Endothelial cell of umbilical vein (primary cell): ENCODE results near the gene PLEKHH2. TPM values are rescaled to one million over a fixed set of nuclear protein-coding genes. Genes with fewer than 3 reads are reported as not detected.
A peak's percentile ranks its signal among the peaks of the same experiment; 100 is the strongest.
"Not testable (repeated sequence)": the region's sequence is repeated elsewhere in the genome, so short reads cannot be mapped to it uniquely, and the experiment has no call there.

Source experiments
- BruUV-seq: library from RNA; stranded (reverse); fragments of 400-500 nt; replicated peaks from 2 replicates; lab custom pipeline; 2021; lab: Mats Ljungman, UMichigan
- CTCF ChIA-PET: fragments of 300-600, 350-600 bp; sonication (Branson Sonifier 250); formaldehyde crosslinking; loops from one replicate; lab custom pipeline; 2021; ENCODE audit warnings: antibody characterized with exemption, inconsistent platforms; lab: Charles Lee
- POLR2A ChIA-PET: fragments of 300-600, 350-600 bp; sonication (Branson Sonifier 250); formaldehyde crosslinking; loops from one replicate; lab custom pipeline; 2021; ENCODE audit warnings: antibody characterized with exemption, inconsistent platforms; lab: Charles Lee
- DNase-seq: peaks from one replicate; pipeline ENCODE4 v3.0.0-alpha.2; 2011; ENCODE audit warnings: low read depth, low spot score
- FAIRE-seq: peaks from 2 replicates; lab custom pipeline; 2011; peaks lifted over from hg19 to GRCh38; lab: Jason Lieb, UNC
- H2AFZ ChIP-seq: 2 replicates; pipeline ENCODE4 v1.6.0; 2012; ENCODE audit warnings: low read depth, low read length, control low read depth, inconsistent platforms
- H3K27ac ChIP-seq: 2 replicates; pipeline ENCODE4 v1.5.1; 2011; ENCODE audit warnings: low read depth, mild to moderate bottlenecking, control low read depth, low read length, moderate library complexity; ENCODE audit not compliant: insufficient read depth
- H3K27me3 ChIP-seq, 2 experiments: 2 replicates each; pipeline versions ENCODE4 v1.6.0 to v1.6.1; 2011; ENCODE audit warnings: low read length in 2 of 2, mixed read lengths in 1 of 2; ENCODE audit not compliant: control insufficient read depth in 2 of 2, insufficient read depth in 2 of 2
- H3K36me3 ChIP-seq, 2 experiments: 2 replicates in 1 of 2; 3 replicates in 1 of 2; pipeline ENCODE4 v1.5.1; 2011; ENCODE audit warnings: low read length in 2 of 2, mild to moderate bottlenecking in 1 of 2, moderate library complexity in 1 of 2; ENCODE audit not compliant: control insufficient read depth in 2 of 2, insufficient read depth in 2 of 2; ENCODE audit errors: extremely low read depth in 1 of 2
- H3K4me1 ChIP-seq: 3 replicates; pipeline ENCODE4 v1.5.1; 2011; ENCODE audit warnings: mild to moderate bottlenecking, low read length; ENCODE audit not compliant: control insufficient read depth, insufficient read depth; ENCODE audit errors: extremely low read depth
- H3K4me2 ChIP-seq: 2 replicates; pipeline ENCODE4 v1.6.1; 2011; ENCODE audit warnings: low read length, control low read depth, mixed read lengths; ENCODE audit not compliant: insufficient read depth
- H3K4me3 ChIP-seq, 3 experiments: fragments of 200-600 bp in 1 of 3; sonication (generic), shearing (Covaris generic) in 1 of 3; replicated peaks in 1 of 3; 2 replicates each; pipeline ENCODE4 v1.5.1; 2011 to 2016; ENCODE audit warnings: control low read depth in 3 of 3, low read length in 3 of 3, mild to moderate bottlenecking in 2 of 3, inconsistent platforms in 1 of 3, low read depth in 1 of 3, moderate library complexity in 1 of 3; ENCODE audit not compliant: insufficient read depth in 1 of 3
- H3K79me2 ChIP-seq: 2 replicates; pipeline ENCODE4 v1.6.0; 2012; ENCODE audit warnings: low read length, inconsistent platforms; ENCODE audit not compliant: control insufficient read depth, insufficient read depth
- H3K9ac ChIP-seq: replicated peaks from 2 replicates; pipeline ENCODE3; 2011; ENCODE audit warnings: low read length, control low read depth; ENCODE audit not compliant: insufficient read depth; ENCODE audit errors: extremely low read depth
- H3K9me1 ChIP-seq: replicated peaks from 3 replicates; pipeline ENCODE4 v1.6.0; 2011; ENCODE audit warnings: mild to moderate bottlenecking, low read length; ENCODE audit not compliant: control insufficient read depth, insufficient read depth; ENCODE audit errors: extremely low read depth
- H3K9me3 ChIP-seq: replicated peaks from 2 replicates; pipeline ENCODE4 v1.5.1; 2012; ENCODE audit warnings: low read length, inconsistent platforms; ENCODE audit not compliant: control insufficient read depth, insufficient read depth
- H4K20me1 ChIP-seq: replicated peaks from 2 replicates; pipeline ENCODE3; 2011; ENCODE audit warnings: mild to moderate bottlenecking, low read length; ENCODE audit not compliant: control insufficient read depth, insufficient read depth; ENCODE audit errors: extremely low read depth
- CTCF ChIP-seq, 2 donors: IDR thresholded peaks; 1 replicate in 1 of 2; 2 replicates in 1 of 2; pipeline ENCODE4 v1.5.1; 2011; ENCODE audit warnings: low read length in 2 of 2, mild to moderate bottlenecking in 2 of 2, moderate library complexity in 2 of 2, control low read depth in 1 of 2, inconsistent platforms in 1 of 2, low read depth in 1 of 2; ENCODE audit not compliant: insufficient read depth in 1 of 2; ENCODE audit errors: extremely low read depth in 1 of 2
- EZH2 ChIP-seq: IDR thresholded peaks from 2 replicates; pipeline ENCODE4 v1.6.1; 2012; ENCODE audit warnings: borderline replicate concordance, low read depth, mild to moderate bottlenecking, moderate library complexity, low read length, inconsistent platforms; ENCODE audit not compliant: severe bottlenecking
- FOS ChIP-seq: IDR thresholded peaks from 2 replicates; pipeline ENCODE4 v1.6.1; 2011; ENCODE audit warnings: mild to moderate bottlenecking, low read length, moderate library complexity, borderline replicate concordance; ENCODE audit not compliant: insufficient read depth
- GATA2 ChIP-seq: IDR thresholded peaks from 2 replicates; pipeline ENCODE4 v1.7.0; 2011; ENCODE audit warnings: low read depth, mild to moderate bottlenecking, moderate library complexity, mixed read lengths, low read length; ENCODE audit not compliant: insufficient read length, insufficient read depth
- JUN ChIP-seq: IDR thresholded peaks from 2 replicates; pipeline ENCODE4 v1.6.1; 2011; ENCODE audit warnings: borderline replicate concordance, low read depth; ENCODE audit not compliant: insufficient read length, insufficient read depth
- MAX ChIP-seq: IDR thresholded peaks from 2 replicates; pipeline ENCODE4 v1.6.1; 2011; ENCODE audit not compliant: insufficient read depth, insufficient read length
- MYC ChIP-seq: IDR thresholded peaks from one replicate; pipeline ENCODE4 v1.6.1; 2011; ENCODE audit warnings: mild to moderate bottlenecking, low read depth, low read length
- POLR2A ChIP-seq: IDR thresholded peaks from 2 replicates; pipeline ENCODE4 v1.6.1; 2012; ENCODE audit warnings: low read depth, mild to moderate bottlenecking, control low read depth, low read length
- POLR2AphosphoS5 ChIP-seq: IDR thresholded peaks from 2 replicates; pipeline ENCODE4 v1.6.1; 2012; ENCODE audit warnings: low read depth, mild to moderate bottlenecking, control low read depth, low read length, moderate library complexity; ENCODE audit not compliant: insufficient read depth
- dilution Hi-C: fragments of 300-500 bp; cut with MboI; formaldehyde crosslinking; loops from one replicate; pipeline ENCODE4 v1.15.0; 2019; ENCODE audit warnings: low sequenced_read_pairs; ENCODE audit not compliant: extremely low pct_ligation_motif_present
- intact Hi-C: fragments of 100-400 bp; cut with micrococcal nuclease; formaldehyde crosslinking; loops from one replicate; pipeline ENCODE4 v1.10.0; 2022
- polyA plus RNA-seq, 4 experiments: library from polyadenylated mRNA; depleted of rRNA in 3 of 4; stranded (reverse) in 3 of 4; unstranded in 1 of 4; fragments of >200 nt; gene quantifications; 2 replicates each; pipeline versions ENCODE4 v1.2.1 to v1.2.3, GENCODE V29; 2011 to 2012; ENCODE audit warnings: missing spikeins in 1 of 4
- total RNA-seq: library from RNA; stranded (reverse); gene quantifications from 2 replicates; pipeline ENCODE4 v1.2.3, GENCODE V29; 2021

PLEKHH2 gene
- total and polyA plus RNA-seq, 2 donors (not counting 3 experiments of a cell fraction or from before 2014, with no cell fraction given): 0.41 to 0.58 TPM

GRCh38 chr2:43726961-43727633, 90.0 kb downstream of the PLEKHH2 start:
- BruUV-seq, POLR2A ChIA-PET: not testable (repeated sequence)
- DNase-seq: peak; percentile 28

GRCh38 chr2:43727634-43728014, 90.6 kb downstream of the PLEKHH2 start:
- Histone ChIP-seq H3K4me1 (peaks cover 9% of the 10 kb centered on the region), H2AFZ (no peak overlapping the region), H3K4me2 (no peak overlapping the region), H3K9me3 (no peaks in the 10 kb centered on the region), H3K9me1 (no peaks in the 10 kb centered on the region), H3K27me3 (no peaks in the 10 kb centered on the region), H3K27ac (no peak overlapping the region), H3K4me3 (no peak overlapping the region), H4K20me1 (no peaks in the 10 kb centered on the region), H3K36me3 (no peaks in the 10 kb centered on the region), H3K79me2 (no peaks in the 10 kb centered on the region), H3K9ac (no peak overlapping the region)
- POLR2A ChIA-PET: no interaction called here
- FAIRE-seq (no peak), DNase-seq (no peak)
- intact Hi-C loops: loop anchor here (2.0 kb wide), 1 partner anchor 21 kb away; no protein-coding TSS in a partner anchor
- TF ChIP-seq CTCF (IDR thresholded peaks at IDR 0.05; ENCODE audit: extremely low read depth in 1 of 2, insufficient read depth in 1 of 2, low read depth in 1 of 2, low read length in 2 of 2) (no peak), MAX (no peak), EZH2 (no peak), JUN (no peak), MYC (no peak), POLR2A (no peak), FOS (no peak), GATA2 (no peak), POLR2AphosphoS5 (no peak)
- CTCF ChIA-PET: interaction anchor here (1.0 kb wide), 1 partner anchor 123 kb away, joined by 3 read pairs; no protein-coding TSS in a partner anchor
- dilution Hi-C loops: no loop called here
- BruUV-seq: no TSS peak

More at GRCh38 chr2:43726961-43727633, 90.0 kb downstream of the PLEKHH2 start:
- dilution Hi-C loops, H3K9me3 ChIP-seq, H3K9me1 ChIP-seq, H4K20me1 ChIP-seq, H3K4me1 ChIP-seq, H2AFZ ChIP-seq, CTCF ChIA-PET, H3K4me2 ChIP-seq, H3K9ac ChIP-seq, H3K27ac ChIP-seq, H3K27me3 ChIP-seq, H3K4me3 ChIP-seq, H3K36me3 ChIP-seq, H3K79me2 ChIP-seq: not testable (repeated sequence)
- peak; percentile 61 for TF ChIP-seq GATA2
- FAIRE-seq: peak; percentile 88
- intact Hi-C loops: loop anchor here (2.0 kb wide), 1 partner anchor 20 kb away; no protein-coding TSS in a partner anchor
